Measurements from ENCODE around the gene KLRC1.
"Not testable (repeated sequence)": the region's sequence is repeated elsewhere in the genome, so short reads cannot be mapped to it uniquely, and the experiment has no call there.

DNA sequence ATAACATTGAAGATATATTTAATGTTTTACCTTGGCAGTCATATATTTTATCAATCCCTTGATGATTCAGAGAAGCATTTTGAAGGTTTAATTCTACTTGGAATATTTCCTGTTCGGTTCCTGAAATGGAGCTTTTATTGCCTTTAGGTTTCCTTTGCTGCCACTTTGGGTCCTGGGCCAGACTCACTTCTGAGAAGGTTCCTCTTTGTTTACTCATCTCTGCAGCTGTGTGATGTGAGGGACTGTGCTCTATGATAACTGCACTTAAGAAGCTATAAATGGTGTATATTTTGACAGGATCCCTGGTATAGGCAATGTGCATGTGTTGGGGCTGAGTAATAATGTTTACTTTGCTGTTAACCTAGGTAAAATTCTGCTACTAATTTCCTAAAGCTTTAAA lies 32.8 kb downstream of the KLRC1 start, which contains the start of gene KLRC3:
- TF ChIP-seq, protein P1, sequence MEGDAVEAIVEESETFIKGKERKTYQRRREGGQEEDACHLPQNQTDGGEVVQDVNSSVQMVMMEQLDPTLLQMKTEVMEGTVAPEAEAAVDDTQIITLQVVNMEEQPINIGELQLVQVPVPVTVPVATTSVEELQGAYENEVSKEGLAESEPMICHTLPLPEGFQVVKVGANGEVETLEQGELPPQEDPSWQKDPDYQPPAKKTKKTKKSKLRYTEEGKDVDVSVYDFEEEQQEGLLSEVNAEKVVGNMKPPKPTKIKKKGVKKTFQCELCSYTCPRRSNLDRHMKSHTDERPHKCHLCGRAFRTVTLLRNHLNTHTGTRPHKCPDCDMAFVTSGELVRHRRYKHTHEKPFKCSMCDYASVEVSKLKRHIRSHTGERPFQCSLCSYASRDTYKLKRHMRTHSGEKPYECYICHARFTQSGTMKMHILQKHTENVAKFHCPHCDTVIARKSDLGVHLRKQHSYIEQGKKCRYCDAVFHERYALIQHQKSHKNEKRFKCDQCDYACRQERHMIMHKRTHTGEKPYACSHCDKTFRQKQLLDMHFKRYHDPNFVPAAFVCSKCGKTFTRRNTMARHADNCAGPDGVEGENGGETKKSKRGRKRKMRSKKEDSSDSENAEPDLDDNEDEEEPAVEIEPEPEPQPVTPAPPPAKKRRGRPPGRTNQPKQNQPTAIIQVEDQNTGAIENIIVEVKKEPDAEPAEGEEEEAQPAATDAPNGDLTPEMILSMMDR (IDR thresholded peaks at IDR 0.05): not testable (repeated sequence)
- not testable (repeated sequence) for TF ChIP-seq POLR2A (IDR thresholded peaks at IDR 0.05)

Data from esophagus squamous epithelium (tissue), 4 donors.